Stimulated activated CD8-positive, alpha-beta memory T cell treated with anti-CD3 and anti-CD28 coated beads, Interleukin-7, amount 100 ng/mL, for 1 hour (primary cell): ENCODE data around the gene FAM168B.
"Not testable (repeated sequence)": the region's sequence is repeated elsewhere in the genome, so short reads cannot be mapped to it uniquely, and the experiment has no call there.

Source experiments
- DNase-seq, 2 donors: peaks; one replicate each; pipeline ENCODE4 v3.0.0-alpha.2; 2020; ENCODE audit warnings: low read depth in 2 of 2

FAM168B gene

GRCh38 chr2:131093006-131093695 is at the start of gene FAM168B:
TSS of gene FAM168B (minus strand) at chr2:131093460. CDS start at chr2:131082646, 10,814 bp downstream.
- peak; percentile 72 to 76 for DNase-seq

- no peak for DNase-seq
These were observed 49.6 kb upstream of the FAM168B start for GRCh38 chr2:131142849-131143248.

DNA sequence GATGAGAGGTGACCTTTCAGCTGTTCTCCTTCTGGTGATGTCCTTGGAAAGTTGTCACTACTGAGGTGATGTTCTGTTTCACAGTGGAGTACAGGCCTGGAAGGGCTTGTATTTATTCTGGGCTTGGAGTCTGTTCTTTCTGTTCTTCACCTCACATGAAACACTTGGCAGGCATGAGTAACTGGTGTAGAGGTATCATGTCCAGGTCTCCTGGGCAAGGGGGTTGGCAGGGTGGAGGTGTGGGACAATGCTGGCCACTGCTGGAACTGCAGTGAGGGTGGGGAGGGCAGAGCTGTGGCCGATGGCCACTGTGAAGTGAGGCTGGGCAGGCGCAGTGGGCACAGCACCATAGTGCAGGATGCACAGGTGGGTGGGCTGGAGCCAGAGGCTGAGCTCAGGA is 47.3 kb upstream of the FAM168B start:
- DNase-seq: no peak

GRCh38 chr2:131132729-131133128 is 39.5 kb upstream of the FAM168B start:
- no peak for DNase-seq

- DNase-seq: no peak
These were observed 37.0 kb upstream of the FAM168B start for GRCh38 chr2:131130298-131130596.

- DNase-seq: no peak
These were observed 34.7 kb upstream of the FAM168B start for GRCh38 chr2:131127981-131128380.

GRCh38 chr2:131127076-131127475 is 33.8 kb upstream of the FAM168B start:
- no peak for DNase-seq

GRCh38 chr2:131126436-131126835 is 33.2 kb upstream of the FAM168B start:
- DNase-seq: no peak

DNA sequence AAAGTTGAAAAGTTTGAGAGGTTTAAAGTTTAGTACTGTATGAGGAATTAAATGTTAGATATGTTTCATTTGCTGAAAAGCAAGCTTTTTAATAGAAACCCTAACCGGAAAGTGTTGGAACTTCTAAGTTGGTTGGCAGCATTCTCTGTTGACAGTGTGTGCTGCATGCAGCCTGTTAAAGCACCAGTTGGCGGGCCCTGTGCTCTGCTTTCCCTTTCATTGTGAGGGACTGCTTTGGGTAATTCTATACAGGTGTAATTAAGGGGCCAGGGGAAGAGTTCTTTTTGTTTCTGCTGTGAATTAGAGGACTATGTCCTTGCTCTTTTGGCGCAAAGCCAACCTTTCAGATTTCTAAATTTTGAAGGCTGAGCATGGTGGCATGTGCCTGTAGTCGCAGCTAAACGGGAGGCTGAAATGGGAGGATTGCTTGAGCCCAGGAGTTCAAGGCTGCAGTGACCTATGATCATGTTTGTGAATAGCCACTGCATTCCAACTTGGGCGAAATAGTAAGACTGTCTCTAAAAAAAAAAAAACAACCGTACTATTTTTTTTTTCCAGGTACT is 32.0 kb upstream of the FAM168B start:
- DNase-seq: no peak

DNA sequence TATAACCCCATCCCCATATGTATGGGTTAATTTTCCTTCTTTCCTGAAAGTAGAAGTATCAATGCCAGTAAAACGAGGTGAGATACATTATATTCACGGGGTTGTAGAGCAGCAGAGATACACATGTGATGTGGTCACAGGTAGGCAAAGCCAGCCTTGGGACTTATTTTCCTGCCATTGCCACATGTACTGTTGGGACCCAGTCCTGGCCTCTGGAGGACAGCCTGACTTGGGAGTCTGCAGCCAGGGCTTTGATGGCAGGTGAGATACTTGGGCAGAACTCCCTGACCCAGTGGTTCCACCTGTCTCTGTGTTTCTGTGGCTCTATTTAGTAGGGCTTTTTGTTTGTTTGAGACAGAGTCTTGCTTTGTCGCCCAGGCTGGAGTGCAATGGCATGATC is 29.9 kb upstream of the FAM168B start:
- DNase-seq: no peak

DNA sequence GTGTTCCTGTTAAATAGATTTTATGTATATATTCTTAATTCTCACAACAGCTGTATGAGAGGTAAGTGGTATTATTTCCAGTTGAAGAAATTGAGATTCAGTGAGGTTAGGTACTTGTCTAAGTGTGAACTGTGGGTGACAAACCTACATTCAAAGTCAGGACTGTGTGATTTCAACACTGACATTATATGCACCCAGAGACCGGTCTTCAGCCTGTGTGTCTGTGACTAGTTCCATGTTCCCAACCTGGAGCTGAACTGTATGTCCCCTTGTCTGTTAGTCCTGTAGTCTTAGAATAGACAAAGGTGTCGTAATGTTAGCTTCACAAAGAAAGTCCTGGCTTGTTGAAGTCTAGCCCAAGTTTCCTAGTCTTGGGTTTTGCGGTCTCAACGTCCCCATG is 29.2 kb upstream of the FAM168B start:
- no peak for DNase-seq

DNA sequence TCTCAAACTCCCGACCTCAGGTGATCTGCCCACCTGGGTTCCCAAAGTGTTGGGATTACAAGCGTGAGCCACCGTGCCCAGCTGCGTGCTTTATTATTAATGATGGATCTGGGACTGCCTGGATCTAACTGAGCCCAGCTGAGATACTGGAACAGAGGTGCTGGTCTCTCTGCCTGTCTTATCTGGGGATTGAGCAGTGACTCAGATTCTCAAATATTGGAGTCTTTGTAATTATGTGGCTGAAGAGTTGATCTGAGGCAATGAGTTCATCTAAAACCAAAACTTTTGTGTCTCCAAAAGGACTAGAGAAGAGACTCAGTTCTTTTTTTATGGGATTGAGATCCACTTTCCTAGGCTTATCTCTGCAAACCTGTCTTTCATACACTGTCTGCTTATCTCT is 28.2 kb upstream of the FAM168B start:
- DNase-seq: no peak

- no peak for DNase-seq
These were observed 27.6 kb upstream of the FAM168B start for GRCh38 chr2:131120815-131121317.

- no peak for DNase-seq
These were observed 22.5 kb upstream of the FAM168B start for GRCh38 chr2:131115752-131116151.

GRCh38 chr2:131114950-131115349 is 21.7 kb upstream of the FAM168B start:
- DNase-seq: not testable (repeated sequence)

DNA sequence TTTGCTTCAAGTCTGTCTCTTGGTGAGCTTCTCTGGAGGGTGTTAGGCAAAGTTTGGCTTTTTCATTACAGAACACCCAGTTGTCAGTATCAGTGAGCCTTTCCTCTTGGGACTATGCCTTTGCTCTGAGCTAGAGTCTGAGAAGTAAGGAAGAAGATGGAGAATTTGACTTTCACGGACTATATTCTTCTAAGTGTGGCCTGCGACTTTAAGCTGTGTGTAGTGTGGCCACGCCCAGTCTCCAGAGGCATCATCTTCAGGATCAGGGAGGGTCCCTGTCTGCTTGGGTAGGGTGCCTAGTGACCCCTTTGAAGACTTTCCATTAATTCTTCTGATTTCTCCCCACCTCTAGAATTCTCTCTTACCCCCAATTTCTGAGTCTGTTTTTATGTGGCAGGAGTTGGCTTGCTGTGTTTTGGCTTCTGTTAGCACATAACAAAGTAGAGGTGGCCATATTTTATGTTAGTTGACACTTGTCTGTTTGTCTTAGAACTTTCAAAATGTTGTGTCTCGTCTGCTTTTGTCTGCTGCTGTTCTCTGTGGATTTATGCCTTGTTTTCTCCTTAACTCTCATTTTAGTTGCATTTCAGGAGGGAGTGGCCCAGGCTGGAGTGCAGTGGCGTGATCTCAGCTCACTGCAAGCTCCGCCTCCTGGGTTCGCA is 20.4 kb upstream of the FAM168B start:
- DNase-seq: no peak

DNA sequence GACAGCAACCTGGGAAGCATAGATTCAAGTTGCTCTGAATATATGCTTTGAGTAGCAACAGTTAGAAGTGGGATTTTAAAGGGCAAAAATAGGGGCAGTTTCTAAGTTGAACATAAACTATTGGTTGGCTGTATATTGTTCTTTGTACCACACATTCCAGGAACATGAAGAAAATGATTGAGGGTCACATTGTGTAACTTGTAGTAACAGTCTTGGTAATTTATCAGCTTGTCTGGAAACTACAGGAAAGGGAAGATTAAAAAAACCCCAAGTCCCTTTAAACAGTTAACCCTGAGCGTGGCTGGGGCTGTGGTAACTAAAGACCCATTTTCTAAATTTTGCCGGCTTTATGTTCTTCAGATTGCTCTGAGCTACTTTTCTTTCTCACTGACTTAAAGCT is 19.3 kb upstream of the FAM168B start:
- DNase-seq: no peak

GRCh38 chr2:131105950-131106801 is 12.9 kb upstream of the FAM168B start:
- DNase-seq: no peak

GRCh38 chr2:131105156-131105949 is 12.1 kb upstream of the FAM168B start, which contains the start of gene PLEKHB2:
TSS of gene PLEKHB2 (plus strand) at chr2:131105336. CDS start at chr2:131120942, 15,606 bp downstream.
- peak; percentile 90 to 91 for DNase-seq

- DNase-seq: peak in 1 of 2 donors; percentile 21
These were observed 11.4 kb upstream of the FAM168B start for GRCh38 chr2:131104487-131105155.

DNA sequence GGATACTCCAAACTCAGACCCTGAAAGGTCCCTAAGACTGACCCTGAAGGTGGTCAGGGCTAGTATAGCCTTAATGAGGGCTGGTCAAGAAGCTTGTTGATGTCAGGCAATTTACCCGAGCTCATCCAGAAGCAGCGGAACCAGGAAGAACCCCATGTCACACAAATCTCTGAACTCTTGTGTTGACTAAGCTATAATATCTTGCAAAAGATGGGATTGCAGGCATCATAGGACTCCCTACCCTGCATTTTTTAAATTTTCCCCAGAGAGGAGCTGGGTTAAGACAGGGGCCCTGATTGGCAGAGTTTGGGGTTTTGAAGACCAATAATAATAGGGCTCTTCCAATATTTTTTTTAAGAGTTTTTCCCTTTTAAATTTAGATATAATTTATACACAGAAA is 9.9 kb upstream of the FAM168B start:
- no peak for DNase-seq
